Posterior cingulate gyrus (tissue), 11 donors: Measurements from ENCODE around the gene OR2AG1.
"Not testable (repeated sequence)": the region's sequence is repeated elsewhere in the genome, so short reads cannot be mapped to it uniquely, and the experiment has no call there.

Experiments
- DNase-seq, 10 donors: peaks; one replicate each; pipeline versions ENCODE4 v3.0.0 to v3.0.0-alpha.2; 2020 to 2021; ENCODE audit warnings: mixed read lengths in 3 of 10
- intact Hi-C: fragments of 100-400 bp; cut with DNase I; formaldehyde crosslinking; loops from one replicate; pipeline ENCODE4 v1.15.1; 2023

OR2AG1 gene

DNA sequence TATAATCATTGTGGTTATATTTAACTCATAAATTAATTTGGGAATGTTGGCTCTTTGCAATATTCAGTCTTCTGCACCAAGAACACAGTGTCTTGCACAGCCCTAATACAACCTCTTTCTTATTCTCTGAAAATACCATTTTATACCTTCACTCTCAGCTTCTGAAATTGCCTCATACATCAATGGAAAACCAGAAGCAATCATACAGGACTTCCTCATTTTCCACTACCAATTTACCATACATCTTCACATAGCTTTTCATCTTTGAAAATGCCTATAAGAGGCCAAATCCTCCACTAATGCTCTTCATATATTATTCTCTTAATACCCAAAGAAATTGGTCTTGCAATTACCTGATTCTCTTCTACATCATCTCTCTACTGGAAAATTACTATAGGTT lies 4.3 kb upstream of the OR2AG1 start:
- no peak for DNase-seq
- intact Hi-C loops = no loop called here

DNA sequence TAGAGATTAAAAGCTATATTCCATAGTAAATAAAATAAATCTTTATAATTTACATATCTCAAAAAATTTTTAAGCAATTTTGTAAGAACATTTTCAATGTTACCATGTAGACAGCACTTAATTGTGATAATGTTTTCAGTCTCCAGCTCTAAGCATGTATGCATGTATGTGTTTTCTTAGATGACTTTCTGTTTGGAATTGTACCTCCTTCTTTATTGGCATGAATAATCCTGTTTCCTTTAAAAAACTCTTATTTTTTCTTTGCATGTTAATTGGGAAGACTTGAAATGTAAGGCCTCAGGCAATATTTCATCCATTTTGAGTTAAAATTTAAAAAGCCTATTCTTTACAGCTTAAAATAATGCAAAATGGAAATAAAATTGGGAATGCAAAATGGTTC lies 2.0 kb upstream of the OR2AG1 start:
- no peak for DNase-seq
- intact Hi-C loops = no loop called here

DNA sequence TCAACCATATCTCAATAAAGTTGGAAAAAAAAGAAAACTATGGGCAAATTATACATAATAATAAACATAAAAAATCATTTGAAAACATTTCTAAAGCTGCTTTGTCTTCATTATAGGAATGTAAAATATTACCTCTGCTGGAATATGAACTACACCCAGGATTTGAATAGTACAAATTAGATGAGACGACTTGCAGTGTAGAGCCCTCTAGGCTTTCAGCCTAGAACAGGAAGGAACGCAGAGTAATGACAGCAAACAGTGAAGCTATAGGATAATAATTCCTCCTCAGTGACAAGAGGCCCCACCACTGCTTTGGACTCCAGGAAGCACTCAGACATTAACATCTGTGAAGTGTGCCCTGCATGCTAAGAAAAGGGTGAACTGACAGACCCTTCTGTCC lies 7.7 kb downstream of the OR2AG1 start:
- DNase-seq = no peak
- intact Hi-C loops = no loop called here

DNA sequence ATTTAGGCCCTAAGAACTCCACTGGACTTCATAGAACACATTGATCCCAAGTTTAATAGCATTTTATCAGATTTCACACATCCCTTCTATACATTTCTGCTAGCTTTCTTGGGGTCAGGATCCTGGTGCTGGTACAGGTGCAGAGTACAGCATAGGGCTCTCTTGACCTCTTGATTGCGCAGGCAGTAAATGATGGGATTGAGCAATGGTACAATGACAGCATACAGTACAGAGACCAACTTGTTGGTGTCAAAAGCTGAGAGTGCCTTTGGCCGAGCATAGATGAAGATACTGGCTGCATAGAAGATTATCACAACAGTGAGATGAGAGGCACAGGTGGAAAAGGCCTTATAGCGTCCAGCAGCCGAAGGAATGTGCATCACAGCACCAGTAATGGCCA lies 11.8 kb downstream of the OR2AG1 start:
- DNase-seq = no peak
- intact Hi-C loops = no loop called here

DNA sequence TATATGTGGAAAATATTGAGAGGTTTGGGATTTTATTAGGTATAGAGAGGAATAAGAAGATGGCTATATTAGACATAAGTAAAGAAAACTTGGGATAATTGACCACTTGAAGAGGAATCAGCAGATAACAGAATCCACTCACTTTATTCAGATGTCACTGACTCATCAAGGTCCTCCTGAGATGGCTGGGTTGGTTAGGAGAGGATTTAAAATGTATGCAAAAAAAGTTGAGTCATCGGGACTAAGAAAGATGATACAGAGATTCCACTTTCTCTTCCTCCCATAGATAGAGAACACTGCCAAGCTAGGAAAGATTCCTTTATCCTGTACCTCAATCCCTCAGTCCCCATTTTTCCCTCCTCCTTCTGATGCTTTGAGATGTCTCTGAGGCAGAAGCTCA lies 16.6 kb downstream of the OR2AG1 start, which contains the start of gene OR6A2:
TSS of gene OR6A2 (minus strand) at position 288 of the 400 bp plus-strand sequence. CDS start 3,981 bp downstream, outside the sequence.
- intact Hi-C loops = no loop called here
- DNase-seq = no peak

DNA sequence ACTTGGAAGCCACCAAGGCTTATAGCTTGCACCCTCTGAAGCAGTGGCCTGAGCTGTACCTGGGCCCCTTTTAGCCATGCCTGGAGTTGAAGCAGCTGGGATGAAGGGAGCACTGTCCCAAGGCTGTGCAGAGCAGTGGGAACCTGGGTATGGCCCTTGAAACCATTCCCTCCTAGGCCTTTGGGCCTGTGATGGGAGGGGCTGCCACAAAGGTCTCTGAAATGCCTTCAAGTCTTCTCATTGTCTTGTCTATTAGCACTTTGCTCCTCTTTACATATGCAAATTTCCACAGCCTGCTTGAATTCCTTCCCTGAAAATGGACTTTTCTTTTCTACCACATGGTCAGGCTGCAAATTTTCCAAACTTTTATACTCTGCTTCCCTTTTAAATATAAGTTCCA lies 18.3 kb downstream of the OR2AG1 start:
- intact Hi-C loops, DNase-seq: not testable (repeated sequence)

DNA sequence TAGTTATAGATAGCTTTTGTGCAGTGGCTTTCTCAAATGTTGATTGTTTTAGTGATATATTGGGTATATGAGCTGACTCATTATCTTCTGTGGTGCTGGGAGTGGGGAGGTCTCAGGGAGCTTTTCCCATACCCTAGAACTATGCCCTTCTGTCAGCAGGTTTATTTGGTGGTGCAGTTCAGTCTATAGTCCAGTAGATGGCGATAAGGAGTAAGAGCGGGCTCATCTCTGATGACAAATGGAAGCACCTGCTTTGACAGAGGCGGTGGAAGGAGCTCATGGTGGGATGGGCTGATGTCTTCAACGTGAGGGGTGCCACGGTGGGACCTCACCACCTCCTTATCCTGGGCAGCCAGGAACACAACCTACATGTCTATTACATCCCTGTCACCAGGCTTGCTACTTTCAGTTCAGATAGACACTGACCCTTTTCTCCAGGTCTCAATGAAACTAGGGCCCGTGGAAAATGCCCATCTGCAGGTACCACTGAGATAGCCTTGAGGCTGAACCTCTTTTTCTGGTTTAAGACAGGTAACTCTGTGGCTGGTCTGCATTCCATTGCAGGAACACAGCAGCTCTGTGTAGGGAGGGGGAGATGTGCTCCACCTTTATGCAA lies 29.7 kb downstream of the OR2AG1 start:
- DNase-seq = no peak
- intact Hi-C loops = no loop called here

DNA sequence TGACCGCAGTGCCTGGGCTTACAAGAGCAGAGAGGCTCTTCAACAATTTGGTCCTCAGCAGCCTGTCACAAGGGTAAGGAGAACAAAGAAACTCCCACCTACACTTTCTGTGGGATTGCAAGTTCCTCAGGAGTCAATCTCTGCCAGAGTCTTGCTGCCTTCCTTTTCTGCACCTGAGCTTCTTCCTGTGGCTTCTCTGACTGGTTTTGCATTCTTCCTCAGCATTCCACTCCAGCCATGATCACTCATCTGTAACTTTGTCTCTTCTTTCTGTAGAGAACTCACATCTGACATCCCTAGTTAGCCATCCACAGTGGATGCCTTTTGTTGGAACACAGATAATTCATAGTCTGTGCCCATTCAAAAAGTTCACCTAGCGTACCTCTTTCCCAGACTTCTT lies 30.8 kb downstream of the OR2AG1 start:
- no peak for DNase-seq
- intact Hi-C loops = no loop called here

DNA sequence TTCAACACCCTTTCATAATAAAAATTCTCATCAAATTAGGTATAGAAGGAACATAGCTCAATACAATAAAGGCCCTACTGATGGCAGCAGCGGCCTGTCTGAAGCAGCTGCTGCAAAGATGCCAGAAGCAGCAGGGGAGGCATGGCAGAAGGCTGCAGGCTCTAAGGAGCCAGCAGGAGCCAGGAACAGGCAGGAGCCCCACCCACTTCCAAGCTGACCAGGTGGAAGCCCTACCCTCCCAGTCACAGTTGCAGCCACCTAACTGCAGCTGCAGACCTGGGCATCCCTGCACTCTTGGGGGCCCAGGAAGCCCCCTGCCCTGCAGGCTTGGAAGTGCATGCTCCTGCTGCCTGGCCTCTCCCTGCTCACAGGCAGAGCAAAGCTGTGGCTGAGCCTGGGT lies 34.9 kb downstream of the OR2AG1 start:
- intact Hi-C loops = no loop called here
- peak in 1 of 10 donors; percentile 6 for DNase-seq

DNA sequence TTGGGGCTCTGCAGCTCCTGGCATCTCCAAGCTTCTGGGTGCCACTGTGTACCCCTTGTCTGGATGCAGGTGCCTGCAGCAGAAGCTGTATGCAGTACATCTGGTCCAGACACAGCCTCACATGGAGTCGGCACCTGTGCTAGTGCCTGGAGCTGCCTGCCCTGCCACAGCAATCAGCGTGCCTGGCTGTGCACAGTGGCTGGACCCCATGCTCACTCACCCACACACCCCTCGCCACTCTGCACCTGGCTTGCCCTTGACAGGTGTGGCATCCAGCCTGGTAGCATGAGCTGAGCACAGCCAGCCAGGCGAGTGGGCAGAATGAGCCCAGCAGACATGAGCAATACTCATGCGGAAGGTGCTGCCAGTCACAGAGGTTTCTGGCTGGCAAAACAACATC lies 36.1 kb downstream of the OR2AG1 start:
- intact Hi-C loops = no loop called here
- DNase-seq = no peak

DNA sequence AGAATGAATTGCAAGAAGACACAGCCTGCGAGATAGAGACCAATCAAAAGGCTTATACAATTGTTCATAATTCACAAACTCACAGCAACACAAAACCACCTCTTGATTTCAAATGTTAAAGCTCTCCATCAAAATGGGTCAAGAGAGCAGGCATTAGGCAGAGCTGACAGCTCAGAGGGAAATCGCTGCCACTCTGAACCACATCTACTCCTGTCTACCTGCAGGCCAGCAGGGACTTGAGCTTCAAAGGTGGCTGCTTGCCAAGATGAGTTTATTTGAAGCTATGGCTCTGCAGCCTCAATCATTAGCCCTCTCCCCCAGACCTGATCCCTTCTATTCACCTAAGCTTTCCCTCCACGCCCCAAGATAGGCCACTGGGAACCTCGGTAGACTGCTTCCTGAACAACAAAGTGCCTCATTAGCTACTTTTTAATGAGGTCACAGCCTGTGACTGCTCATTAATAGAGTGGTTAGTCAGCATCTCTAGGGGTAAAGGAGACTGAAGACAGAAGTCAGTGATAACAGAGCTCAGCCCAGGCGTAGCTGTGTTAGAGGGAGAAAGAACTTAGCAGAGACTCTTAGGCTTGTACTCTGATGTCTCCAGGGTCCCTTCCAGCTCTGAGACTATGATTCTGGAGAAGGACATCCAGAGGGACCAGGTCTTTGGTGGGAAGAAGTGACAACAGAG lies 41.5 kb downstream of the OR2AG1 start:
- intact Hi-C loops = no loop called here
- DNase-seq = no peak

DNA sequence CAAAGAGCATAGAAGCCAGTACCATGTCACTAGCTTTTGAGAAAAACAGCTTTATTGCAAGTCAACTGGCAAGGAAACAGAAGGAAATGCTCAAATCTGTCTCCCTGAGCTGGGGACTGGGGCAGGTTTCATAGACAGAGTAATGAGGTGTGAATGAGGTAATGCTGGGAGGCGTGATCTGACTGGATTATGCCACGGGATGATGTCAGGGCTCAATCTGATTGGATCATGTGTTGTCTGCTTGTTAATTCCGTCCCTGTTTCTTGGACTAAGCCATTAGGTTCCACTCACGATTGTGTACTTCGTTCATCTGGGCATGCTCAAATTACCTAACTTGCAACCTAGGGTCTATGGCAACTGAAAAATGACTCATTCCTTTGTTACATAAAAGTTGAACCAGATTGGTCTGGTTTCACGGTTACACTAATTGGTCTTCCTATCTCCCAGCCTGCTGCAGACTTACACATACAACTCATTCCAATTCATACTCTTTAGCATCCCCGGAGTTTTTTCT lies 42.5 kb downstream of the OR2AG1 start:
- no peak for DNase-seq
- intact Hi-C loops = no loop called here

DNA sequence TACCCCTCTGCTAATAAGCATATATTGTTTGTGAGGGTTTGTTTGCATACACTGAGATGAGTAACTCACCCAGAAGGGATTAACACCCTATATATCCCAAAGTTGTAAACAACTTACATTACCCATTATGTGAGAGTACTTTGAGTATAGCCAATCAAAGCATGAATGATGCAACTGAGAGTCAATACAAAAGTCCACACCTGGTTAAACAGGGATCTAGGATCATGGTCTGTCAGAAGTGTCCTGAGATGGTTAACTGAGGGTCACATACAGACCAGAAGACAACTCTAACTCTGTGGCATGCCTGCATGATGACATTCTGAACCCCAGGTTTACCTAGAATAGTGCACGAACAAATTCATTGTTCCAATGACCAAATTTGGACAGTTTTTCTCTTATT lies 45.3 kb downstream of the OR2AG1 start:
- intact Hi-C loops = no loop called here
- no peak for DNase-seq

DNA sequence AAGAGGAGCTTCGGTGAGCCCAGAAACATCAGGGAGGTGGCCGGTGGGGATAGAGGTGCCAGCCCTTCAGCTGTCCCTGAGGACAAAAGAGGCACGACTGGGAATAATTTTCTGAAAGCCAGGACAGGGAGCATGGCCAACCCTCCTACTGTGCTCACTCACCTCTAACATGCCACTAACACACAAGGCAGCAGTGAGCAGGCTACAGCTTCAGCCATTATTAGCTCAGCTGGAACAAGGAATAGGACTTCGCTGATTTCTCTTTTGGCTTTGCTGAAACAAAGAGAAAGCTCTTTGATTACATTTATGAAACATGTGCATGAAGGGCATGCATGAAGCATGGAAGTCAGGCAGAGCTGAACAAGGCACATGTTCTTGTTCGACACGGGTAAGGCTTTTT lies 50.5 kb downstream of the OR2AG1 start:
- intact Hi-C loops = no loop called here
- DNase-seq = no peak

DNA sequence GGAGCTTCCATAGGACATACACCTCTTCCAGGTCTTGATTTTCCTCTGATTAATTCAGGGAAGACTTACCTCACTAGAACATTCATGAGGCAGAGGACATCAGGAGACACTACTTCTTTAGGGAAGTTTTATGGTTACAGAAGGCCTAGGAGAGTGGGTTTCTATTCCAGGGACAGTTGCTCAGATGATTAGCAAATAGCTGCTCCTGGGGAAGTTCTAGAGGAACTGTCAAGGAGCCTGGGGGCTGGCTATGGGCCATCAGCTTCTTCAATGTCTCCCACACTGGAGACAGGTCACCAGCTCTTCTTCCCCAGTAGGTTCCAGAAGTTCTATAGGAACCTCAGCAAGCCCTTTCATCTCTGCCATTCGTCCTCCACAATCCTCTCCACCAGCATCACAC lies 51.2 kb downstream of the OR2AG1 start:
- DNase-seq = no peak
- intact Hi-C loops = no loop called here
